MM.1S (cell line): ENCODE results near the gene VPS18.

Experiments used
- EZH2 ChIP-seq: fragments of 300-600 bp; sonication (generic); optimal IDR thresholded peaks from 2 replicates; pipeline ENCODE3; 2017; ENCODE audit warnings: low read depth, mild to moderate bottlenecking, antibody characterized with exemption, low read length, mixed read lengths
- EZH2phosphoT487 ChIP-seq: fragments of 300-600 bp; sonication (generic); IDR thresholded peaks from 2 replicates; pipeline ENCODE4 v1.6.1; 2018; ENCODE audit warnings: antibody characterized with exemption, low read length
- TF ChIP-seq, protein P1 (sequence below): fragments of 300-600 bp; sonication (generic); IDR thresholded peaks from 2 replicates; pipeline ENCODE4 v1.5.1; 2016; ENCODE audit warnings: antibody characterized with exemption, low read length, mixed read lengths

DNA sequence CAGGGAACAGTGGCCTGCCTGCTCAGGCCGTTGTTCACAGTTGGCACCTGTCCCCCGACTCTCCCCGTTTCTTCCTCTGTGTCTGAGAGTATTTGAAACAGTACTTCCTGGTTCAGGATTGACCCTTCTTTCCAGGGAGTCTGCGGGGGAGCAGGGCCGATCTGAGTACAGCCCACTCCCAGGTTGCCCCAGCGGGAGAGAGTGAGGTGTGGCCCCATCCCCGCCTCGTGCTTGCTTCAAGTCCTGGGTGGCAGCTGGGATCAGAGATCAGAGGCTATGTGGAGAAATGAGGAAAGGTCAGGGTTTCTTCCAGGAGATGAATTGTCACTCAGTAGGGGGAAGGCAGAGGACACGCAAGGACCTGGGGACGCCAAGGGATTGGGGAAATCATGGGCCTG lies 28.4 kb downstream of the VPS18 start:
- TF ChIP-seq, protein P1, sequence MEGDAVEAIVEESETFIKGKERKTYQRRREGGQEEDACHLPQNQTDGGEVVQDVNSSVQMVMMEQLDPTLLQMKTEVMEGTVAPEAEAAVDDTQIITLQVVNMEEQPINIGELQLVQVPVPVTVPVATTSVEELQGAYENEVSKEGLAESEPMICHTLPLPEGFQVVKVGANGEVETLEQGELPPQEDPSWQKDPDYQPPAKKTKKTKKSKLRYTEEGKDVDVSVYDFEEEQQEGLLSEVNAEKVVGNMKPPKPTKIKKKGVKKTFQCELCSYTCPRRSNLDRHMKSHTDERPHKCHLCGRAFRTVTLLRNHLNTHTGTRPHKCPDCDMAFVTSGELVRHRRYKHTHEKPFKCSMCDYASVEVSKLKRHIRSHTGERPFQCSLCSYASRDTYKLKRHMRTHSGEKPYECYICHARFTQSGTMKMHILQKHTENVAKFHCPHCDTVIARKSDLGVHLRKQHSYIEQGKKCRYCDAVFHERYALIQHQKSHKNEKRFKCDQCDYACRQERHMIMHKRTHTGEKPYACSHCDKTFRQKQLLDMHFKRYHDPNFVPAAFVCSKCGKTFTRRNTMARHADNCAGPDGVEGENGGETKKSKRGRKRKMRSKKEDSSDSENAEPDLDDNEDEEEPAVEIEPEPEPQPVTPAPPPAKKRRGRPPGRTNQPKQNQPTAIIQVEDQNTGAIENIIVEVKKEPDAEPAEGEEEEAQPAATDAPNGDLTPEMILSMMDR = no peak
- TF ChIP-seq EZH2phosphoT487 (no peak), EZH2 (no peak)
